GM19238 (cell line): ENCODE data around the gene FBXL17.
"Not testable (repeated sequence)": the region's sequence is repeated elsewhere in the genome, so short reads cannot be mapped to it uniquely, and the experiment has no call there.

ENCODE experiments used
- DNase-seq: peaks from one replicate; pipeline ENCODE4 v3.0.0; 2011; ENCODE audit warnings: low spot score; ENCODE audit not compliant: insufficient read length

FBXL17 gene

GRCh38 chr5:108311682-108312081 lies 70.2 kb downstream of the FBXL17 start:
- no peak for DNase-seq

GRCh38 chr5:108303611-108304010 lies 78.3 kb downstream of the FBXL17 start:
- DNase-seq = no peak

GRCh38 chr5:108303086-108303485 lies 78.8 kb downstream of the FBXL17 start:
- no peak for DNase-seq

DNA sequence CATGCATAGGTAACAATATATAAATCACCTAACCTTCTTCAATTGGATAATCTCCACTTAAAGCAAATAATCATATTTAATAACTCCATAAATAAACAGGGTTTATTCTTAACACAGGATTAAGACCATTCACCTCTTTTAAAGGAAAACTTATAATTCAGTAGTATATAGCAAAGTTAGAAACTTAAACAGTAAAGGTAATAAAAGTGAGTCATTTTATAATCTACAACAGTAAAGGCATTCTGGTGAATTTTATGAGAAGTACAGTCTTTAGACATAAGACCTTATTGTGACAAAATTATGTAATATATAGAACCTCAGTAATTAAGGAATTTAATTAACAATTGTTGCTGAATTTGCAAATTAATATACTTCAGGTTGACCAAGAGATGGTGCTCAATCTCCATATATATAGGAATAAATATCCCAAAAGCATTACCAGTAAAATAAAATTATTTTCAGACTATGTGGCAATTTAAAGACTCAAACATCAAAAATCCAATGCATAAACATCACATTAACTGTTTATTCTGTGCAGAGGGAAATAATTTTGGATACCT lies 84.8 kb downstream of the FBXL17 start:
- DNase-seq = no peak

- DNase-seq = no peak
Measured at GRCh38 chr5:108295578-108296368, 86.1 kb downstream of the FBXL17 start.

- no peak for DNase-seq
Measured at GRCh38 chr5:108280960-108281569, 100.8 kb downstream of the FBXL17 start.

- DNase-seq = no peak
Measured at GRCh38 chr5:108280248-108280647, 101.7 kb downstream of the FBXL17 start.

DNA sequence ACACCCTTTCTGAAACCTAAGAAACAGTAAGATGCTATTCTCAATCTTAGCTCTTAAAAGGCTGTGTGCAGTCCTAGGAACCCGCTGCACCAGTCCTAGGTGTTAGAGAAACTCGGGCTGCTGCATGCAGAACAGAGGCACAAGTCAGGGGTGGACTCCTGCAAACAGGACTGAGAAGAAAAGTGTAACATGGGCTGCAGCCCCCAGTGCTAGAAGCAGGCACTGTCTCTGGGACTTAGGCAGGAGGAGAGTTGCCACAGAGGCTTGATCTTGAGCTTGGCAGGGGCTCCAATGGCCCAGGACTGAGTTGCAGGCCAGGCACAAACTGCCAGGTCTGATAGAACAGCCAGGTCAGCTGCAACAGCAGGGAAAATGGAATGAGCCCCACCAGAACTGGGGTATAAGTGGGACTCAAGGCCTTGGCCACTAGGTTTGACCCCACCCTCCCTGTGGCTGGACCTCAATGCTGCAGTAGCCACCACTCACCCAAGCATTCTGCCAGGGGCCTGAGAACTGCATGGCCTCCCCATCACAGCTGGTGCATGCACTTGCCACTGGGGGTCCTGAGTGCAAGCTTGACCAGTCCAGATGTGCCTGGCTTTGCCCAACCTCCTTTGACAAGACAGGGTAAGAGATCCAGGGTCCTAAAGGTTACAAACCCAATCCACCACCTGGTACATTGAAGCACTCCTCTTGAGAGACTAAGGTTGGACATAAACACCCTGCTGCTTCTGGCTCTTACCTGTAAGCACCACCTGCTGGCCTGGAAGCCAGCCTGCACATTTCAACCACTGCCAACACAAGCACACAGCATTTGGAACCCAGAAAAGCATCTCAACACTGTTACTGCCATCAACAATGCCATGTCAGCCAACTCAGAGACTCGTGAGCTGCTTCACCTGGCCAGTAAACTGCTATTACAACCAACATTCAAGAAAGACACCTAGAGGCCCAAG lies 103.3 kb downstream of the FBXL17 start:
- no peak for DNase-seq

DNA sequence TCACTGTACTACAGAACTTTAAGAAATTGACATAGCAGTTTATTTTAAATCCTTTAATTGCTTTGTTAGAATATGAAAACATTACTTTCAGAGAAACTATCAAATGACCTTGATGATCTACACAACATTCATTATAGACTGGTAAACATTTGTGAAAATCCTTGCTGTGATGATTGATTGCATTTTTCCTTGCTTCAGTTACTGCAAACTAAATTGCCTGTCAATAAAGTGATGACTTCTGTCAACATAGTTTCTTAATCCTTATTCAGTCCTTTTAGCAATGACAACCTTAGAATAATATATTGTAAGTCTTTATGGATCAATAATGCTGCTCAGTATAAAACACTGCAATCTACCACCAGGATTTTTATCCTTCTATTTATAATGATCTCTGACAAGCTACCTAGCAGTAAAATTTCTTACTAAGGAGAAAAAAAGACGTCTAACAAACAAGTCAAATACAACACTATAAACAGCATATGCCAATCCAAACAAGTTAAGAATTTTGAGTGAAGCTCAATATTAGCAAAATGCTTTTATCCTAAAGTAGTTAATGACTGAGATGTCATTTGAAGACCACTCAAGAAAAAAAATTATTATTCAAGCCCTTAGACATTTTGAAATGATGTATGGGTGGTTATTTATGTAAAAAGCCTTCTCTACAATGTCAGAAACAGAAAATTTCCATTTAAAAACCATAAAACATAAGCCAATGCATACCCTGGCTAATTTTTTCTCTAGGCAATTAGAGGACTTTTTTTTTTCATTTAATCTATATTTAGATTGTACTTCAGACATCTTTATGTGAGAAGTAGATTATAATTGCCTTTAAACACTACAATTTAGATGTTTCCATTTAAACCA lies 105.5 kb downstream of the FBXL17 start:
- DNase-seq = no peak

DNA sequence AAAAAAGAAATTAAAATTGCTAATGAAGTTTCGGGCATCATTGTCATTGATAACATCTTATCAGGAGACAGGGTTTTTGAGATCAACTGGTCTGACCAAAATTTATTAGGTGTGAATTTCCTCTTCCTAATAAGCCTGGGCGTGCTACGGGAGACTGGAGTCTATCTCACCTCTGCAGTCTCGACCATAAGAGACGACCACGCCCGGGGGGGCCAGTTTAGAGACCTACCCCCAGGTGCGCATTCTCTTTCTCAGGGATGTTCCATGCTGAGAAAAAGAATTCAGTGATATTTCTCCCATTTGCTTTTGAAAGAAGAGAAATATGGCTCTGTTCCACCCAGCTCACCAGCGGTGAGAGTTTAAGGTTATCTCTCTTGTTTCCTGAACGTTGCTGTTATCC lies 107.8 kb downstream of the FBXL17 start:
- DNase-seq = not testable (repeated sequence)

DNA sequence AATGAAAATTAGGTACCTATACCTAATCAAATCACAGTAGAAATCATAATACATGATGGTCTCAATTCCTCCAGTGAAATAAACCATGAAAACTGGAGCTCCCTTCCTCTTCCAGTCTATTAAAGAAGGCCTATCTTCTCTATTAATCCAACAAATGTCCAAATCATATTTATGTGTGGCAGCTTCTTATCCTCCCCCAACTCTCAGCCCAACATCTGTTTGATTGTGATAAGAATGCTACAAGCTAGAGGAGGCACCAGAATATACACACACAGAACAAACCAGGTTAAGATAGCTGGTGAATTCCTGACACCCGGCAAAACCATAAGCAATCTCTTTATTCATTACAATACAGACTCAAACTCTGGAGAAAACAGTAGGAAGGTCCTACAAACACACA lies 110.8 kb downstream of the FBXL17 start:
- no peak for DNase-seq

DNA sequence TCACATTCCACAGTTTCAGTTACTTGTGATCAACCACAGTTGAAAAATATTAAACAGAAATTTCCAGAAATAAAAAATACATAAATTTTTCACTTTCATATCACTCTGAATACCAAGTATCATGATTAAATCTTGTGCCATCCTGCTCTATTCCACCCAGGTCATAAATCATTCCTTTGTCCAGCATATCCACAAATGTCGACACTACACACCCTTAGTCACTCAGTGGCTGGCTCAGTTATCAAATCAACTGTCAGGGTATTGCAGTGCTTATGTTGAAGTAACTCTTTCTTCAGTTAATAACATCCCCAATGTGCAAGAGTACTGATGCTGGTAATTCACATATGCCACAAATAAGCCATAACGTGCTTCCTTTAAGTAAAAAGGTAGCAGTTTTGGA lies 115.7 kb downstream of the FBXL17 start:
- DNase-seq = no peak

DNA sequence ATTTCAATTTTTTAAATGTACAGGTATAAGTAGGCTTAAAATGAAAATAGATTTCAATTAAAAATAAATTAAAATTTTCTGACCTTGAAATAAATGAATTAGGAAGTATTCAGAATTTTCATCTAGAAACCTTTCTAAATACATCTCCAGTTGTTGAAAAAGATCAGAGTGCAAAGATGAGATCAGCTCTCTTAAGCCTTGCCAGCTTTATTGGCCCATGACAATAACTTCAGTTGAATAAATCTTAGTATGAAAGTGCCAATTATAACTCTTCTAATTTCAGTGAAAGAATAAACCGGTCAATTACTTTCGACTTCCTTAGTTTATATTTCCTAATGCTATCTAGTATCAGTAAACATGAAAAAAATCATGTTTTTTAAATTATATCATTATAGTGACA lies 117.4 kb downstream of the FBXL17 start:
- DNase-seq = no peak

DNA sequence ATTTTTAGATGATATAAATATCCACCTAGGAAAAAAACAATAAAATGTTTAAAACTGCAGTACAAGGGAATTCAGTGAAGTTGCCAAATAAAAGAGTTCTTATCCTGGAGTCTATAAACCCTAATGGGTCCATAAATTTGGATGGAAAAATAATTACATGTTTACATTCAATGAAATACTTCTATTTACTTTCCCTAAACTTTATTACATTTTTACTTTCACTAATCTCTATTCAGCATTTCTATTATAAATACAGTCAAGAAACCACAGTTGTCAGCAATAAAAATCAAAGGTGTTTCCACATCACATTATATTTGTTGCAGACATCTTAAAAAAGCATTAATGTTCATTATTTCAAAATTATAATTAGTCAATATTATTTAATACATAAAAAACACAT lies 118.6 kb downstream of the FBXL17 start:
- DNase-seq = no peak

DNA sequence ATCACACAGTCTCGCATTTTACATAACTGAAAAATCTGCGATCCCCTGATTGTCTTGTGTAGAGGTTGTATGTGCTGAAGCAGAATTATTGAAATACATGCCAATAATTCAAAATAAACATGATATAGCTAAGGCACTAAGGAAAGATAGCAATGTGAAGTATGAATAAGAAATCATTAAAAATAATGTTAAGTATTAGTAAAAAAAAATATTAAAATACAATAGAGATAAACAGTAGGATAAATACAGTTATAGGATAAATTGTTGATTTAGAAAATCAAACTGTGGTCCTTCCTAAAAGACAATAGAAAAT lies 121.1 kb downstream of the FBXL17 start:
- no peak for DNase-seq

DNA sequence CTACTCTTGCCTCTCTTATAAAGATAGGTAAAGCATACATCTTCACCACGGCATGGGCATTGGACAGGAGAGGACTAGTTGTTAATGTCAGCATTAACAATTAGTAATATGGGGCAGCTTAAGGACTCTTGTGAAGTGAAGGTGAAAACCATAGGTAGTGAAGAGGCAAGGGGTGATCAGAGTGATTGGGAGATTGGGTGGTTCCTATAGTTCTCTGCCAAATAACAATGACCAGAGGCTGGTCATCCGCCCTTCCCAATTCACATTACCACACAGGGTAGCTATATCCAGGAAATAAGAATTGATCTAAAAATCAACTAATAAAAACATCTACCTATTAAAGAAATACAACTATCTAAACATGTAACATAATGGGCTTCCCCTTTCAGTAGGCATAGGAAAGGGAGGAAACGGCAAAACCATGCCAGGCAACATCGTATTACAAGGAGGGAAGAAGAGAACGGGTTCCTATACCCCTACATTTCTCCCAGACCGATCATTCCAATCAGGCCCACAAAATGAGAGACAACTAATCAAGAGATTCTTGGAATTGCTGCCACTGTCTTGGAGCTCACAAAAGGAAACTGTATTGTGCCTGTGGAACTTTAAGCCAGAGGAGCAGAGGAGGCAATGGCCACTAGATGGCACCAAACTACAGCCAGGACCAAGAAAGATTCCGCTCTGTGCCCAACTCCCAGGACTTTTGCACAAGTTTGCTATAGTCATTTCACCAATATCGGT lies 121.6 kb downstream of the FBXL17 start:
- DNase-seq = peak; percentile 14

GRCh38 chr5:108259306-108259705 lies 122.6 kb downstream of the FBXL17 start:
- no peak for DNase-seq

DNA sequence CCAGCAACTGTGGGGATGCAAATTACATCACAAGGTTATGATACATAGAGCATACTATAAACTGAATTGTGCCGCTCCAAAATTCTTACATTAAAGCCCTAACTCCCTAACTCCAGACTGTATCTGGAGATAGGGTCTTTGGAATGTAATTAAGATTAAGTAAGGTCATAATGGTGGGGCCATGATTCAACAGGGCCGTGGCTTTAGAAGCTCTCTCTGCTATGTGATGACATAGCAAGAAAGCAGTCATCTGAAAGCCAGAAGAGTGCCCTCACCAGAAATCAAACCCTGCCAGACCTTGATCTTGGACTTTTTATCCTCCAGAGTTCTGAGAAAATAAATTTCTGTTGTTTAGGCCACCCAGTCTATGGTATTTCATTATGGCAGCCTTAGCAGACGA lies 123.9 kb downstream of the FBXL17 start:
- DNase-seq = no peak

GRCh38 chr5:108255468-108255867 lies 126.4 kb downstream of the FBXL17 start:
- DNase-seq = no peak

- no peak for DNase-seq
Measured at GRCh38 chr5:108251350-108251749, 130.5 kb downstream of the FBXL17 start.
